Endothelial cell (in vitro differentiated cells): ENCODE data around the gene GALNT16. TPM values are rescaled to one million over a fixed set of nuclear protein-coding genes. Genes with fewer than 3 reads are reported as not detected.

ENCODE experiments used
- DNase-seq: peaks from one replicate; pipeline ENCODE4 v3.0.0; 2021; ENCODE audit warnings: low spot score
- H3K27ac Mint-ChIP-seq: one replicate; pipeline ENCODE4 v1.8.0; 2021; ENCODE audit warnings: mixed read lengths, inconsistent platforms; ENCODE audit not compliant: unreplicated experiment
- H3K27me3 Mint-ChIP-seq: one replicate; pipeline ENCODE4 v1.8.0; 2021; ENCODE audit warnings: mild to moderate bottlenecking, moderate library complexity, mixed read lengths, inconsistent platforms; ENCODE audit not compliant: unreplicated experiment
- H3K36me3 Mint-ChIP-seq: one replicate; pipeline ENCODE4 v1.8.0; 2021; ENCODE audit warnings: mild to moderate bottlenecking, low read depth, mixed read lengths, inconsistent platforms; ENCODE audit not compliant: unreplicated experiment
- H3K4me1 Mint-ChIP-seq: one replicate; pipeline ENCODE4 v1.8.0; 2021; ENCODE audit warnings: mild to moderate bottlenecking, mixed read lengths, inconsistent platforms; ENCODE audit not compliant: unreplicated experiment
- H3K4me3 Mint-ChIP-seq: one replicate; pipeline ENCODE4 v1.8.0; 2021; ENCODE audit warnings: mild to moderate bottlenecking, mixed read lengths, inconsistent platforms; ENCODE audit not compliant: unreplicated experiment
- H3K9me3 Mint-ChIP-seq: one replicate; pipeline ENCODE4 v1.8.0; 2021; ENCODE audit warnings: mixed read lengths, inconsistent platforms; ENCODE audit not compliant: unreplicated experiment
- CTCF ChIP-seq: fragments of 200-600 bp; sonication (generic); IDR thresholded peaks from one replicate; pipeline ENCODE4 v1.5.0; 2021; ENCODE audit warnings: antibody characterized with exemption; ENCODE audit not compliant: unreplicated experiment
- total RNA-seq: library from RNA; stranded (reverse); fragmentation: NEBNext Ultra II Directional; extraction: Animal tissue kit (Norgen Biotek cat#: 25700); gene quantifications from one replicate; pipeline ENCODE4 v1.2.1, GENCODE V29; 2021; ENCODE audit not compliant: unreplicated experiment

The GALNT16 gene
- total RNA-seq, 1 donor from 2014 or later, result 2.8 TPM

GRCh38 chr14:69237142-69237541 is 22.8 kb upstream of the GALNT16 start:
- no peaks in the 10 kb centered on the region for H3K9me3 Mint-ChIP-seq
- no peak overlapping the region for H3K27ac Mint-ChIP-seq
- no peak overlapping the region for H3K4me3 Mint-ChIP-seq
- peaks cover 6% of the 10 kb centered on the region for H3K4me1 Mint-ChIP-seq
- H3K36me3 Mint-ChIP-seq, result peaks cover 29% of the 10 kb centered on the region
- no peak for DNase-seq
- peaks cover 2% of the 10 kb centered on the region for H3K27me3 Mint-ChIP-seq
- no peak for TF ChIP-seq CTCF

GRCh38 chr14:69237584-69237983 is 22.4 kb upstream of the GALNT16 start:
- Mint-ChIP-seq H3K36me3 (peaks cover 29% of the 10 kb centered on the region), H3K9me3 (no peaks in the 10 kb centered on the region), H3K4me3 (no peak overlapping the region), H3K27ac (no peak overlapping the region), H3K27me3 (peaks cover 2% of the 10 kb centered on the region), H3K4me1 (peaks cover 6% of the 10 kb centered on the region)
- no peak for TF ChIP-seq CTCF
- DNase-seq, result no peak

DNA sequence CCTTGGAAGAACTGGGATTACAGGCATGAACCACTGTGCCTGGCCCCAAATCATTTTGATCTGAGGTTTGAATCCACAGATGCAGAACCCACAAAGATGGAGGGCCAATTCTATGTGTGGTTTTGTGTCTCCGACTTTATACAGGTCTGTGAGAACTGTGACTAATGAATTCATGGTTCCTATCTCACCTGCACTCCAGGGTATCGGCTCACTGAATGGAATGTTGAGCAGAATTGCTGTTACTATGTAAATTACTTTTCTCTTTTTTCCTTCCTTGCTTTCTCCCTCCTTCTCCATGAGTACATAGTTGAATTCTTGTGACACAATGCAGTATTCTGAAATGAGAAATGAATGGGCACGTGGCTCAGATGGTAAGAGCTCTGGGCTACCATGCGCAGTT is 21.1 kb upstream of the GALNT16 start:
- no peak for TF ChIP-seq CTCF
- Mint-ChIP-seq H3K36me3 (peaks cover 29% of the 10 kb centered on the region), H3K4me1 (peaks cover 6% of the 10 kb centered on the region), H3K27me3 (peaks cover 2% of the 10 kb centered on the region), H3K4me3 (no peak overlapping the region), H3K27ac (no peak overlapping the region), H3K9me3 (no peaks in the 10 kb centered on the region)
- DNase-seq, result no peak

DNA sequence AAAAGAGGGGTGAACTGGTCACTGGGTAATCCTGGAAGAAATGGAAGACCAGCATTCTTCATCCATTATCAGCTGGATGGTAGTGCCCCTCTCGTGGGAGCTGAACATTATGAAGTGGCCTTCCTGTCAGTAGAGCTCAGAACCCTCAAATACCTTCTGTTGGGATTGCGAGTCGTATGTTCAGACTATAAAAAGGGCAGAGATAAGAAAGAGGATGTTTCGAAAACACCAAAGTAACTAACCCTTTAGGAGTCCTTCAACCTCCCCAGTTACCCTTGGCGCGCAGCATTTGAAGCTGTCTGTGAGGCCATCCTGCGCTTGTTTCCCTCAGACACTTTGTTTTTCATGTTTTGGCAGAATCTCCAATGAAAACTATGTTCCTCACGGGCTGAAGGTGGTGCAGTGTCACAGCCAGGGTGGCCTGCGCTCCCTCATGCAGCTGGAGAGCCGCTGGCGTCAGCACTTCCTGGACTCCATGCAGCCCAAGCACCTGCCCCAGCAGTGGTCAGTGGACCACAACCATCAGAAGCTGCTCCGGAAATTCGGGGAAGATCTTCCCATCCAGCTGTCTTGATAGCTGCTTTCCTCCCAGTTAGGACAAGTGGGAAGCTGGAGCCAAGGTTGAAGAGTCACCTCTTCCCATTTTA is 19.3 kb upstream of the GALNT16 start:
- no peak overlapping the region for H3K4me3 Mint-ChIP-seq
- peaks cover 6% of the 10 kb centered on the region for H3K4me1 Mint-ChIP-seq
- no peaks in the 10 kb centered on the region for H3K9me3 Mint-ChIP-seq
- peaks cover 27% of the 10 kb centered on the region for H3K36me3 Mint-ChIP-seq
- TF ChIP-seq CTCF, result no peak
- no peak overlapping the region for H3K27ac Mint-ChIP-seq
- H3K27me3 Mint-ChIP-seq, result peaks cover 2% of the 10 kb centered on the region
- no peak for DNase-seq

DNA sequence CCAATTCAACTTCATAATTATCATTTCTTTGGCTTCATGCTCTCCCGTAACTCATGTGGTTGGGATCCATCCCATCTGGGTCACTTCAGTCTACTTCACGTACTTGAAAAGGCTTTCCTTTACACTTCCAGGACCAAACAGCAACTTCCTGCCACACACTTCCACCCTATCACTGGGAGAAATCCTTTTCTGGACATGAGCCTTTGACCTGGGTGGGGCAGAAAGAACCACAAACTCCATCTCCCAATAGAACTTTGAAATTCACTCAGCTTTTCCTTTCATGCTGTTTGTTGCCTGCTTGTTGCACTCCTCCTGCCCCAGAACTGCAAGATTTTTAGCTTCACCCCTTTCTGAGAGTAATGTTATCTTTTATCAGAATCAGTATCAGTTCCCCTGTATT is 18.4 kb upstream of the GALNT16 start:
- Mint-ChIP-seq H3K36me3 (peaks cover 22% of the 10 kb centered on the region), H3K27ac (no peak overlapping the region), H3K4me3 (no peak overlapping the region), H3K9me3 (no peaks in the 10 kb centered on the region), H3K4me1 (peaks cover 6% of the 10 kb centered on the region), H3K27me3 (no peaks in the 10 kb centered on the region)
- no peak for DNase-seq
- TF ChIP-seq CTCF, result no peak
